DMS79 (cell line): ENCODE data around the gene CD55.
A peak's percentile ranks its signal among the peaks of the same experiment; 100 is the strongest.

Experiments
- DNase-seq: peaks from one replicate; lab custom pipeline; 2025; lab: John Stamatoyannopoulos, UW

The CD55 gene

DNA sequence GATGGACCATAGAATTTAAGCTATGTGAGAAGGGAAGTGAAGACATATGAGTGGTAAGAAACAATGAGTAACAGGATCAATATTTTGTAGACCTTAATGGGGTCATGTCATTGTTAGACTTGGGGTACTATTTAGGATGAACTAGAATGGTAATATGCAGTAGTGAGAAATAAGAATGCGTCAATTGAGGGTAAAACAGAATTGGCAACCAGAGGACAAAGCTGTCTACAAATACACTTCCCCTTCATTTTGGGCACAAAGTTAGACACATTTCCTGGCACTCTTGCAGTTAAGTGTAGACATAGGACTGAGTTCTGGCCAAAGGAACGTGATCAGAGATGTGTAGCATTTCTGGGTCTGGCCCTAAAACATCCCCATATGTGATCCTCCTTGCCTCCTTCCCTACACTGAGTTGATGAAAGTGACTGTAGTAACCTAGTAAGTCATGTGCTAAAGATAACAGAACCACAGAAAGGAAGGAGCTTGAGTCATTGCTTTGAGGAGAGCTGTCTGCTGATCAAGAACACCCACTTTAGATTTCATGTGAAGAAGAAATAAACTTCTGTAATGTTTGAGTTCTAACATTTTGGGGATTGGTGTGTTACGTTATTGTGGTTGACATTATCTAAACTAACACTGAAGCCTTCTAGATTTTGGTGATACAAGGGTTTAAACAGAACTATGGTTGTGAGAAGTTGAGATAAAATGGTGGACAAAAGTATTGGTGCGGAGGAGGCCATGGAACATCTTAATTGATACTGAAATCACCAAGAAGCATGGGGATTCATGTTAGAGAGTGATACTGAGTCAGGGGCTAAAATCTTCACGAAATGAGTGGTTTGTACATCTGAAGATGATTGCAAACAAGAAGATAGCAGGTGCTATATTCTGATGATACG lies 41.7 kb downstream of the CD55 start:
- DNase-seq = no peak

DNA sequence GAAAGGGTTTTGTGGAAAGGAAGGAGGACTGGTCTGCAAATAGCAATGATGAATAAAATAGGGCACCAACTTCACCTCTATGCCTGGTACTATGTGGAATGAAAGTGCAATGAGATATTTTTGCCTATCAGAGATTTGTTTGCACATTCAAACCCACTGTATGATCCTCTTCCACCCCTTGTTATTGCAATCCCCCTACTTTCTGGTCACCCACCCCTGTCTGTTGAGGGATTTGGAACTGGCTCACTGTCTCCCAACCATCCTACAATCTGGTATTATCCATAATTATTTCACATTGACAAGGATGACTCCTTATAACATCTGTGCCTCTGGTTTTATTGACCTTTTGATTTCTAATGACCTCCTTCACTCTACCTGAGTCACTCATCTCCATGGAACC lies 42.4 kb downstream of the CD55 start:
- DNase-seq = no peak

DNA sequence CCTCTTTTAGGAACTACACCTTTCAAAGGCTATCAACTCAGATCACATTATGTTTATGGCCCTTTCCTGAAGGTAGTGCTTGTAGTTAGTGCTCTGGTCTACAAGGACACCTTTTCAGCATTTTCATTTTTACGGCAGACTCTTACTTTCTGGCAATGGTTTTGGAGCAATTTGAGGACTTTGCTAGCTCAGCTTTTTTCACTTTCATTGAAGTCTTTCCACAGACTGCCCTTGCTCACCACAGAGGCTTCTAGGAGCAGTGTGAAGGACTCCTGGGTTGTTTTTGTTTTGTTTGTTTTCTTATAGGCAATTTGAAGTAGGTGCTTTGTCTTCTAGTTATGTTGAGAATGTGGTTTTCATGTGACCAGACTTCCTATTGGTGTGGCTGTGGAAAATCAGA lies 43.1 kb downstream of the CD55 start:
- DNase-seq = no peak

DNA sequence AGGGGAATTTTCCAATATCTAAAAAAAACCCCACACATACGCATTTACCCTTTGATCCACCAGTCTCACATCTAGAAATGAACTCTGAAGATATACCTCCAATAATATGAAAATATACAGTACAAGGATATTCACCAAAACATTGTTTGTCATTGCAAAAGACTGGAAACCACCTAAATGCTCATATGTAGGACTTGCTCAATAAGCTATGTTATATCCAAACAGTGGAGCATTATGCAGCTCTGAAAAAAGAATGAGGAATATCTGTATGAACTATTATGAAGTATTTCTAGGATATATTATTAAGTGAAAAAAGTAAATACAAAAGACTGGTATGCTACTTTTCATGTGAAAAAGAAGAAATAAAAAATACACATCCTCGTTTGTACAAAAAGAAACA lies 43.6 kb downstream of the CD55 start:
- no peak for DNase-seq

DNA sequence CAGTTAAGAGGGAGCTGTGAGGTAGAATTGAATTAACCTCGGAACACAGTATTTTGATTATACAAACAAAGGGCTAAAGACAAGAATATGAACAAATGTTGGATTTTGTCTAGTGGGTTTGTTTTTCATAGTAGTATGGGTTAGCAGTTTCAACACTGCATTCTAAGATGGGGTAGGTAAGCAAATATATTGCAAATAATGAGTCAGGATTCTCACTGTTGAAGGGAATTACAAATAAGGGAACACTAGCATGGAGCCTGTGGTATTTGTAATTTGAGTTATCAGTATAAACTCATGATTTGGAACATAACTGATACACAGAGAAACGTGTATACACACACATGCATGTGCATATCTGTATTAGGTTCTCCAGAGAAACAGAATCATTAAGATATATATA lies 44.5 kb downstream of the CD55 start:
- no peak for DNase-seq

DNA sequence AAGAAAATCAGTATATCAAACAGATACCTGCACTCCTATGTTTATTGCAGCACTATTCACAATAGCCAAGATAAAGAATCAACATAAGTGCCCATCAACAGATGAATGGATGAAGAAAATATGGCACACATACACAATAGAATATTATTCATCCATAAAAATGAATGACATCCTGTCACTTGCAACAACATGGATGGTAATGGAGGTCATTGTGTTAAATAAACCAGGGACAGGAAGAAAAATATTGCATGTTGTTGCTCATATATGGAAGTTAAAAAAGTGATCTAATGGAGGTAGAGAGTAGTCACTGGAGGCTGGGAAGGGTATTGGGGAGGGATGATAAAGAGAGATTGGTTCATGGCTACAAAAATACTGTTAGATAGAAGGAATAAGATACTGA lies 67.2 kb downstream of the CD55 start:
- DNase-seq = no peak

DNA sequence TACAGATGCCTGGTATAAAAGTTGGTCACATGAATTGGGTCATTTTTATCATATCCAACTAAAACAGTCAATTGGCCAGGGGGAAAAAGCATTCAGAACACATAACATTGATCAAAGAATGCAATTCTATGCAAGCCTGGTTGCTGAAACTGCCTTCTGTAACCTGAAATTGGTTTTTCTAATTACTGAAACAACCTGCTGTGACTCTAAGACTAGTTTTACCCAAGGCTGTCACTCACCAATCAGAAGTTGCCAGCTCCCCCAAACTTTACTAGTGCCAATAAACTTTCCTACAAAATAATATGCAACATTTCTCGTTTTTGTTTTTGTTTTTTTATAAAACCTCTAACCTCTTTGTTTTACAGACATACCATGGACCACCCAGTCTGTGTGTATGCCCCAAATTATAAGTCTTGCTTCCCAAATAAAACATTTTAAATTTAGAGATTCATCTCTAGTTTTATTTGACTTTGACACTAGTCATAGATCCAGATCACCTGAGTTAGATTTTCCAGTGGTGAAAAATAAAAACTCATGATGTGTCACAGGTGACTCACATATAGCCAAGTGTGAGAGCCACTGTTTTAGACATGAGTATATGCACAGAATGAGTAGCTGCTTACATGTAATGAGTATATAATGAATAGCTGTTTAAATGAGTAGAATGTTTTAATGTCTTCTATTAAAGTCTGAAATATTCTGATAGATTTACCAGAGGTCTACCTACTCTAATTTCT lies 68.4 kb downstream of the CD55 start:
- no peak for DNase-seq

DNA sequence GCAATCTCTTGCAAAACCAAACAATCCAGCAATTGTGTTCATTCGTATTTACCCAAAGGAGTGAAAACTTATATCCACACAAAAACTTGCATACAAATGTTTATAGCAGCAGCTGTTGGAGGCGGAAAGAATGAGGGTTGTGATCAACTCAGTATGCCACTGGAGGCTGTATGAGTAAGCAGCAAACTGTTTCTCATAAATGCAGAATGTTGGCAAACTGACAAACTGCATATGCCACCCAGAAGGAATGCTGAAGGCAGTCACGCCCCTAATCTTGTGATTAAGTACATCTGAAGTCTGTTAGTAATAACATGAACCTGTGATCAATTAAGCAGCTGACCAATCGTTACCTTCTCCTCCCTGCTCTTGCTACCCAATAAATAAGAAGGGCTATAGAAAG lies 72.1 kb downstream of the CD55 start:
- no peak for DNase-seq

DNA sequence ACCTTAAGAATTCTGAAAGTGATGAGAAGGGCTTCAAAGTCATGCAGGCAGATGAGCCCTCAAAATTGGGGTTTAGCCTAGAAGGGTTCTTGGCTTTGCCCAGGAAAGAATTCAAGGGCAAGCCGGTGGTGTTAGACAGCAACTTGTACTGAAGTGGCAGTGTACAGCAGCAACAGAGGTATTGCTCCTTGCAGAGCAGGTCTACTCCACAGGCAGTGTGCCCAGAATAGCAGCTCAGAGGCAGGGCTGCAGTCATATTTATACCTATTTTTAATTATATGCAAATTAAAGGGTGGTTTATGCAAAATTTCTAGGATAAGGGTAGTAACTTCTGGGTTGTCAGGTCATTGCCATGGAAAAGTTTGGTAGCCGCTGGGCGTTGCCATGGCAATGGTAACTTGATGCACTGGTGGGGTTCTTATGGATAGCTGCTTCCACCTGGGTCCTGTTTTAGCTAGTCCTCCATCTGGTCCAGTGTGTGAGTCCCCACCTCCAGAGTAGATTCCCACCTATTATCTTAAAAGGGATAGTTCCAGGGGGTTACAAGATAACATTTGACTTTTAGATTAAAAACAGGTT lies 74.8 kb downstream of the CD55 start:
- no peak for DNase-seq

DNA sequence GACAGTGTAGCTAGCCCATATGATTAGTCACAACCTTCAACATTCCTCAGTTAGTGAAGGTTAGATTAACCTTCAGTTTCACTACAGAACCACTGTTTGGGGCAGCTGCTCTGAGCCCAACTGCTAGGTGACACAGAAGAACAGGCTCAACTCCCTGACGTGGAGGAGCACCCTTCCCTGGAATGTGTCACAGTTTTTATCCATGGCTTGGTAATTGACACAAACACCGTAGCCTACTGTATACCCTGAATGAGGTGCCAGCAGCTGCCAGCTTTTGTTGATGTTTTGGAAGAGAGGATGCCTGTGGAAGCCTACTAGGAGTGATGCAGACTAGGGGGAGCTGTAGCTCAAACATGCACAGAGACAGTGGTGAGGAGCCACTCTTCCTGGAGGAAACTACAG lies 76.0 kb downstream of the CD55 start:
- no peak for DNase-seq

DNA sequence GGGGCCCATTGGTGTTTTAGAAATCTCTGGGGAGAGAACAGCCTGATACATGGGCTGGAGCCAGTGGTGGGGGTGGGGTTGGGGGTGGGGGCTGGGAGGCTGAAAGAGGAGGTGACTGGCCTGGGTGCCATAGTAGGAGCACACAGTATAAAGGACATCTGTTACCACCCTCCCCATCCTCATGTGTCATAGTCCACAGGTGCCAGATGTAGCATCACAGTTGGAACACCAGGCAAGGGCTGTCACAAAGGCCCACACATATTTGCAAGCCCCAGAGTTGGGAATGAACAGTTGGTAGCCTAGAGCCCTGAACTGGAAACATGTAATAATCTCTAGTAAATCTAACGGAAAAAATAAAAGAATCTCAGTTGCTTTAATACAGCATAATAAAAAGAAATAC lies 77.5 kb downstream of the CD55 start:
- DNase-seq = no peak

DNA sequence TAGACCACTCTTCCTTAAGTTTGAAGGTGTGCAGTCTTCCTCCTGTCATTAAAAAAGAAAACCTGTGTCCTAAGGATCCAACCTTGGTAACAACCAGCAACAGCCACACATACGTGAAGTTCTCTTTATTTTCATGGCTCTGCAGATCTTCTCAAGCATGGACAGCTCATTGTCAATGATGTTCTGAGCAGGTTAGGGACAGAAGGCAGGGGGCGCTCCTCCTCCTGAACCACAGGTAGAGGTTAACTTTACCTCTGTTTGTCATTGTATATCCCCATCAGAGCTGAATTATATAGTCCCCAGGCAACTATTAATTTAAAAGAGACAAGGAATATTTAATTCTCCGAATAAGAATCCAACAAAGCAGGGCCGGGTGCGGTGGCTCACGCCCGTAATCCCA lies 80.1 kb downstream of the CD55 start:
- no peak for DNase-seq

DNA sequence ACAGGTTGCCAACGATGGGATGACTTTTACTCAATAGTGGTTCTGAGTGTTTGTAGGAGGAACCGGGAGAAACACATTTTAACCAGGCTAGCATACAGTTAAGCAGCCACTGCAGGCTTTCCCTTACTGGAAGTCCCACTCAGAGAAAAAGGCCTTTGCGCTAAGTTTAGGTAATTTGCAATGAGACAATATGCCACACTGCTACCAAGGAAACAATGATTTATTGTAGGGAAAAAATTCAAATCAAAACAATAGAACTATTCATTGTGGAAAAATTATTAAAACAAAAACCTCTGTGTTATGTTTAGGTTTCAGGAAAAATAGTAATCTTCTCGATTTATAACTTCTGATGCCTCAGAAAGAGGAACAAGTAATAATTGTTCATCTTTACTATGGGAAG lies 81.3 kb downstream of the CD55 start:
- DNase-seq = no peak

DNA sequence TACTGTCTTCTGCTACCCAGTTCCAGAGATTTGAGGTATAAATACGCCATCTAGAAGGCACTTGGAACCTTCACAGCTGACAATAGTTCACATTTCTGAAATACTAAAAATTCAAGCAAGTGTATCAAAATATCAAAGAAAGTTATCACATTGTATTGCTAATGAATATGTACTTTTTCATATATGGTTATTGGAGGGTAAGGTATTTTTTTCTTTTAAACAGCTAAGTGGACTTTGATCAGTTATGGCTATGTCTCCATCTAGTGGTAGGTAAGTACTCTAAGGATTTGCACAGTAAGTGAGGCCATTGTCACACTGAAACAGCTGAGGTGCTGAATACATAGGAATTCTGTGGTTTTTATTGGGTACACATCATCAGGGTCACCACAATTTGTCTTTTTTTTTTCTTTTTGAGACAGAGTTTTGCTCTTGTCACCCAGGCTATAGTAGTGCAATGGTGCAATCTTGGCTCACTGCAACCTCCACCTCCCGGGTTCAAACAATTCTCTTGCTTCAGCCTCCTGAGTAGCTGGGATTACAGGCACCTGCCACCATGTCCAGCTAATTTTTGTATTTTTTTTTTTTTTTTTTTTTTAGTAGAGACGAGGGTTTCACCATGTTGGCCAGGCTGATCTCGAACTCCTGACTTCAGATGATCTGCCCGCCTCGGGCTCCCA lies 83.5 kb downstream of the CD55 start:
- DNase-seq = peak; percentile 7

DNA sequence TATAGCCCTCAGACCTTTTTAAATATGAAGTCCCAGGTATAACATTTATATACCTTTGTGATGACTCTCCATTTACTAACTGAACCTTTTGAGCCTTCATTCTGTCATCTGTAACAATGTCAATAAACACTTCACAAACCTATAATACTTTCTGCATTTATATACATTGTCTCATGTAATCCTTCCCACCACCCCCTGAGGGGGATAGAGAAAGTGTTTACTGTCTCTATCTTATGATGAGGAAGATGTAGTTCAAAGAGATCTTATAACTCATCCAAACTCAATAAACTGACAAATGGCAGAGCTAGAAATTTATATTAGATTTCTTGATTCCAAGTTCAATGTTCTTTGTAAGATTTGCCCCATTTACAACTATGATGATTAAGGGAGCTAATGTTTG lies 84.3 kb downstream of the CD55 start:
- DNase-seq = no peak

DNA sequence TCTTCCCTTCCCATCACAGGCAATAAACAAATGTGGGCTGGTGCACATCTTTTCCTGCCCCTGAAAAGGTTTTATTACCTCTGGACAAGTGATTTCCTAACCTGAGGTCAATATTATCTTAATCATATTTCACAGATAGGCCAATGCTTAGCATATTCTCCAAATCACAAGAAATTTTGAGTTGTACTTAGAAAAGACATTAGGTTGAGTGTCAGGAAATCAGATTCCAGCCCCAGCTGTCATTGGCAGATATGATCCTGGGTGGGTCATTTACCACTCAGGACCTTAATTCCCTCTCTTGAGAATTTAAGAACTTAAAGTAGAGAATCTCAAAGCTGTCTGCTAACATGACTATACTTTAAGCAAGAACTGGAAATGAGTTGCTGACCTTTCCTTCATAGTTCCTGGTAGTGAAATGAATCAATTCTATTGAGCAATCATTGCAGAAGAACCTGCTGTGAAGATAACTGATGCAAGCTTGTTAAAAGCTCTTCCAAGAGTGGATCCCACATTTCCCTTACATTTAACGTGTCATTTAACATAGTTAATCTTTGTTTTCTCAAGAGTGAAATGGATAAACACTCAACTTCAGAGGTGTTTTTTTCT lies 86.3 kb downstream of the CD55 start:
- no peak for DNase-seq
